GM19351 (cell line): ENCODE results near the gene ADGRG3.

ENCODE experiments used
- ATAC-seq: cut with Tn5 transposase; IDR thresholded peaks from one replicate; pipeline ENCODE4 v1.9.1; 2021; ENCODE audit warnings: mild to moderate bottlenecking, moderate library complexity; ENCODE audit not compliant: unreplicated experiment

ADGRG3 gene

DNA sequence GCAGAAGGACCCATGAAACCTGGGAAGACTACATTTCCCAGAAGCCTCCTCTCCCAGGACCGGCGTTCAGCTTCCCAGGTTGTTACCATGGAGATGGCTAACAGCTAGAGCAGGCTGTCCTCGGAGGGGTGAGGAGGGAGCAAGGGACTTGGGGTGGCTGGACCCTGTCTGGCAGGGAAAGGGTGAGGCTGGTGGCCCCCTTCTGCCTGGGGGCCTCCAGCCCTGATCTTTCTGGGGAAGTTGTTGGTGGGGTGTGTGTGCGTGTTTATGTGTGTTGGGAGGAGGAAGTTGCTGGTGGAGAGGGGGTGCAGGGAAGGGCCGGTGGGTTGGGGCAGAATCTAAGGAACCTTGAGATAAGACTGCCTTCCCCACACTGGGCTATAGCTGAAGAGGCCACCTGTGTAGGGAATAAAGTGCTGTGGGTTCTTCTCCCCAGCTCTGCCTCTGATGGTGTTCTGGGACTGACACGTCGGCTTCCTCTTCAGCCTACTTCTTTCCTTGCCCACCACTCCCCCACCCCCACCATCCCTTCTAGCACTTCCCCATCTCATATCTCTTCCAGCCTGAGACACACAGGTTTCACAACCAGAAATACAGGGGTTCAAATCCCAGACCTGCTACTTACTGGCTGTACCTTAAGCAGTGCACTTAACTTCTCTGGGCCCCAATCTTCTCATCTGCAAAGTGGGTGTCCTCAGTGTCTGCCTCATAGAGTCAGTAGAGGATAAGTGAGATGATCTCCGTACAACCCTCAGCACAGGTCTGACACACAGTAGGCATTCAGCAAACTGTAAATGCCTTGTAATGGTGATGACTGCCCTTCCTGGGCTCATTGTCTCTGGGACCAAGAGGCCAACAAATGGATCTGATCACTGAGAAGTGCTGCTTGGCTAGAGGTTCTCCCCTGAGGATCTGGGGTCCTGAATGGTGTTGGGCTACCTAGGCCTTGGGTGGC lies 26.9 kb downstream of the ADGRG3 start, which contains the start of gene DRC7:
DRC7 (plus strand) TSS at position 82 of the 955 bp plus-strand sequence. CDS start 3,144 bp downstream, outside the sequence.
- ATAC-seq, result no peak

DNA sequence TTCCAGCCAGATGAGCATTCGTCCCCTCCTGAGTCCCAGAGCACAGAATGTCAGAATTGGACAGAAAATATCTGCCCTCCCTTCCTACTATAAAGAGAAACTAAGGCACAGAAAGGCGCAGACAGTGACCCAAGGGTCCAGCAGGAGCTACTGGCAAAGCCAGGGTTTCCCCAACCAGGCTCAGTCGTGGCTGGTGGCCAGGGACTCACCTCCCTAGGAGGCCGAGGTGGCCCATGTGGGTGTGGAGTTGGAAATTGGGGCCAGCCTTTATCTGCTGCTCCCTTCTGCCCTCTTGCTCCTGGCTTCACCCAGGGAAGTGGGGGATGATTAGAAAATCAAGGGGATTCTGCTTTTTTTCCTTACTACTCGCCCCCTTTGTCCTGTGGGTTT lies 27.6 kb downstream of the ADGRG3 start:
- ATAC-seq, result no peak

DNA sequence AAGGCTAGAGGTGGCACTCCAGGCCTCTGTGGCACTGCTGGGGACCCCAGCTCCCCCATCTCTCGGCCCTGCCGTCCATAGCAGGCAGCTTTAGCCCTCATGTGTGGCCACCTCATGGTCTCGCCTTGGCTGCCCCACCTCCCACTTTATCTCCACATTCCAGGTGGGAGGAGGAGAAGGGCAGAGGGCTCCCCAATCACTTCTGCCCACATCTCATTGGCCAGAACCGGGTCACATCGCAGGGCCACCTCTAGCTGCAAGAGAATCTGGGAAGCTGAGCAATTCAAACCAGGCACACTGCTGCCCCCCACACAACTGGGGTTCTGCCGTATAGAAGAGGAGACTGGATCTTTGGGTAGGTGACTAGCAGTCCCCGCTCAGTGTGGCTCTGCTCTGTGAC lies 28.1 kb downstream of the ADGRG3 start:
- no peak for ATAC-seq

DNA sequence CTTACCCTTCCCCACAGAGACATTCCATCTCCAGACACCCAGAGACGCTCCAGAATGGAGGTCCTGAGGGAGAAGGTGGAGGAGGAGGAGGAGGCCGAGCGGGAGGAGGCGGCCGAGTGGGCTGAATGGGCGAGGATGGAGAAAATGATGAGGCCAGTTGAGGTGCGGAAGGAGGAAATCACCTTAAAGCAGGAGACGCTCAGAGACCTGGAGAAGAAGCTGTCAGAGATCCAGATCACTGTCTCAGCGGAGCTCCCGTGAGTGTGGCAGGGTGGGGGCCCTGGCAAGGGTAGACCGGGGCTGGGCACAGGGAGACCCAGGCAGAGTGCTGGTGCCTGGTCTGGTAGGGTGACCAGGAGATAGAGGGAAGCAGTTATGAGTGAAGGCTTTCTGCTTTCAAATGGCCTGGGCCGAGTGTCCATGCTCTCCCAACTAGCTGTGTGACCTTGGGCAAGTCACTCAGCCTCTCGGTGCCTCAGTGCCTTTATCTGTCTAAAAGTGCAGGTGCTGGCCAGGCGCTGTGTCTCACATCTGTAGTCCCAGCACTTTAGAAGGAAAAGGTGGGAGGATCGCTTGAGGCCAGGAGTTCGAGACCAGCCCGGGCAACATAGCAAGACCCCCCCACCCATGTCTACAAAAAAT lies 29.9 kb downstream of the ADGRG3 start:
- ATAC-seq, result no peak

DNA sequence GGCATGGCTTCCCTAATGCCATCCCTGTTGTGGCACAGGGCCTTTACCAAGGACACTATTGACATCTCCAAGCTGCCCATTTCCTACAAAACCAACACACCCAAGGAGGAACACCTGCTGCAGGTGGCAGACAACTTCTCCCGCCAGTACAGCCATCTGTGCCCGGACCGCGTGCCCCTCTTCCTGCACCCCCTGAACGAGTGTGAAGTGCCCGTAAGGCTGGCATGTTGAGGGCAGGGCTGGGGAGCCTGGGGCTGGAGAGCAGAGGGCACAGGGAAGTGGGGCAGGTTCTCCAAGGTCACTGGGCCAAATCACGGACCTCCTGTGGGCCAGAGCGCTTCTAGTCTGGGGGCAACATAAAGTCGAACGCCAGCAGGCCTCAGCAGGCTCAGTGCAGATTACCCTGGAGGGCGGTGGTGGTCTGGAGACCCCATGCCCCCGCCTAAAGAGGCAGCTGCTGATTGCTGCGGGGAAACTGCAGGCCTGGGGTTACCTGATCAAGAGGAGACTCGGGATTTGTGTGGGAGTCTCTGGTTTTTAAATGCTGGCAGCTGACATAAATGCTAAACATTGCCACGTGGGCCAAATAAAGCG lies 30.8 kb downstream of the ADGRG3 start:
- no peak for ATAC-seq

DNA sequence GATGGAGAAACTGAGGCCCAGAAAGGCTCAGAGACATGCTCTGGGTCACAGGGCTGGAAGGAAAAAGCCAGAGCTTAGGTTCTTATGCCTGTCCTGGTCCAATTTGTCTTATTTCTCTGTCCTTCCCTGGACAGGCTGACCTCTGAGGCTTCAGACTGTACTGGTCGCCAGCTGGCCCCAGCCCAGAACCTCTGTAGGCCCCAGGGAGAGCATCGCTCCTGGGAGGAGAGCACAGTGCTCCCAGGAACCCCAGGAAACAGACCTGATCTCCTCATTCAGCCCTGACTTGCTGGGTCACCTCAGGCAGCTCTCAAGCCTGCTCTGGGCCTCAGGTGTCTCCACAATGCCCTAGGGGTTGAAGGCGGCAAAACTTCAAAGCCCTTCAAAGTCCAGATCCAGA lies 31.4 kb downstream of the ADGRG3 start:
- ATAC-seq, result no peak

DNA sequence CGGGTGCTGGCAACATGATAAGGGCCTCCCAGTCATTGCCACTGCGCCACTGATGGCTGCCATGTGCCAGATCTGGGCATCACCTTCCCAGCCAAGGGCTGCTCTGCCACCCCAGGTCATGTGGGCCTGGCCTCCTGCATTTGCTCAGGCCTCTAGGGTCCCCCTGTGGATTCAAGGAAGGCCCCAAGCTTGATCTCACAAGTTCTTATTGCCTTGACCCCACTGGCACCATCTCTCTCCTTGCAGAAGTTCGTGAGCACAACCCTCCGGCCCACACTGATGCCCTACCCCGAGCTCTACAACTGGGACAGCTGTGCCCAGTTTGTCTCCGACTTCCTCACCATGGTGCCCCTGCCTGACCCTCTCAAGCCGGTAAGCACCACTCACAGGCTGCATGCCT lies 31.8 kb downstream of the ADGRG3 start:
- ATAC-seq, result no peak

DNA sequence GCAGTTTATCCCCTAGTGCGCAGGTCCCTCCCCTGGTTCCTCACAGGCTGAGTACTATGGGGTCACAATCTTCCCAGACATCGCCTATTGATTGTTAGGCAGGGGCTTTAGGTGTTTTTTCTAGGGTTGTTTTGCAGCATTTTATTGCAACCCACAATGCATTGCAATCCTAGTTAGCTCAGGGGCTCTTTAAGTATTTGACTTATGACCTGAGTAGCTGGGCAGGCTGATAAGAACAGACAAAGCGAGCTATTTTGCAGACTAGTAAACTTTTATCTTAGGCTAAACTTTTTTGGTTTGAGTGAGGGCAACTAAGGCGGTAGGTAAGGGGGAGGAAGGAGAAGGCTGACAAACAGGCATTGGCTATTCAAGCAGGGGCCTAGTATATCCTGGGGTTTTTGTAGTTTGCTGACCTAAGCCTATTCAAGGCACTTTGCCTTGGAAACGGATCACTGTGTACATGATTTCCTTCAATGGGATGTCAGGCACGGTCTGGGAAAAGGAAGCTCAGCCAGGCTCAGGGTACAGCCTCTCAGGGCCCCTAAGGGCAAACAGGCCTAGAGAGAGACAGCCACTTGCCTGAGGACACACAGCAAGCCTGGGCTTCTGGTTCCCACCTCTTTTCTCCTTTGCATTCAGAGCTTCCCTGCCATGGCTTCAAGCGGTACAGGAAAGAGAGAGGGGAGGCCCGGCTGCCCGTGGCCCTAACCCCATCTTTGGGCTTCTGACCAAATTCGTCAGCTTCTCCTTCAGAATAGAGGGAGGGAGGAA lies 32.9 kb downstream of the ADGRG3 start:
- ATAC-seq, result no peak

DNA sequence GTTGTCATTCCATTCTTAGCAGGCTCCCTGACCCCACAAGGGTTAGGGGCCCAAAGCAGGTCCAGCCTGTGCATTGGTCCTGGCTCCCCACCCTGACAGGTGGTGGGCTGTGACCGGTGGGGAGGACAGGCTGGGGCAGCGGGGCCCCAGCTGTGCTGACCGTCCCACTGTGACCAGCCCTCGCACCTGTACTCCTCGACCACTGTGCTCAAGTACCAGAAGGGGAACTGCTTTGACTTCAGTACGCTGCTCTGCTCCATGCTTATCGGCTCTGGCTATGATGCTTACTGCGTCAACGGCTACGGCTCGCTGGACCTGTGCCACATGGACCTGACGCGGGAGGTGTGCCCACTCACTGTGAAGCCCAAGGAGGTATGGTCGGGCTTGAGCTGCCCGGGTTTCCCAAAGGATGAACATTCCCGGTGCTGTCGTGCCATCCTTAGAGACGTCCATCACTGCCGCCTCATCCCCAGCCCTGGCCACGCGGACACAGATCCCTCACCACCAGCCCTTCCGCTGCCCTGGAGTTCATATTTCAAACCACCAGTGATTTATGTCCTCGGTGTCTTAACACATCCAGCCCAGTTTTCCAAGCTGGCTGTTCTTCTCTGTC lies 33.8 kb downstream of the ADGRG3 start:
- ATAC-seq, result no peak

DNA sequence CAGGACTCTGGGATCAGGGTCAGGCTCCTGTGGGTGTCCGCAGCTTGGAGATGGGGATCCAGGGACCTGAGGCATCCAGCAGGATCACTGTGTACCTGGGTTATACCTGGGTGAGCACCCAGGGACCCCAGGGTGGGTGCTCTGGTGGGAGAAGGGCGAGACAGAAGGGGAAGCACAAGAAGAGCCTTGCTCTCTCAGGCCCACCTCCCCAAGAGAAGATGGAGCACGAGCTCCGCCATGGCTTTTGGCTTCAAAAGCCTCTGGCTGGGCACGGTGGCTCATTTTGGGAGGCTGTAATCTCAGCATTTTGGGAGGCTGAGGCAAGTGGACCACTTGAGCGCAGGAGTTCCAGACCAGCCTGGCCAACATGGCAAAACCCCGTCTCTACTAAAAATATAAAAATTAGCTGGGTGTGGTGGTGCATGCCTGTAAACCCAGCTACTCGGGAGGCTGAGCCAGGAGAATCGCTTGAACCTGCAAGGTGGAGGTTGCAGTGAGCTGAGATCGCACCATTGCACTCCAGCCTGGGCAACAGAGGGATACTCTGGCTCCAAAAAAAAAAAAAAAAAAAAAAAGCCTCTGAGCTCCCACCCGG lies 35.4 kb downstream of the ADGRG3 start:
- ATAC-seq, result no peak

DNA sequence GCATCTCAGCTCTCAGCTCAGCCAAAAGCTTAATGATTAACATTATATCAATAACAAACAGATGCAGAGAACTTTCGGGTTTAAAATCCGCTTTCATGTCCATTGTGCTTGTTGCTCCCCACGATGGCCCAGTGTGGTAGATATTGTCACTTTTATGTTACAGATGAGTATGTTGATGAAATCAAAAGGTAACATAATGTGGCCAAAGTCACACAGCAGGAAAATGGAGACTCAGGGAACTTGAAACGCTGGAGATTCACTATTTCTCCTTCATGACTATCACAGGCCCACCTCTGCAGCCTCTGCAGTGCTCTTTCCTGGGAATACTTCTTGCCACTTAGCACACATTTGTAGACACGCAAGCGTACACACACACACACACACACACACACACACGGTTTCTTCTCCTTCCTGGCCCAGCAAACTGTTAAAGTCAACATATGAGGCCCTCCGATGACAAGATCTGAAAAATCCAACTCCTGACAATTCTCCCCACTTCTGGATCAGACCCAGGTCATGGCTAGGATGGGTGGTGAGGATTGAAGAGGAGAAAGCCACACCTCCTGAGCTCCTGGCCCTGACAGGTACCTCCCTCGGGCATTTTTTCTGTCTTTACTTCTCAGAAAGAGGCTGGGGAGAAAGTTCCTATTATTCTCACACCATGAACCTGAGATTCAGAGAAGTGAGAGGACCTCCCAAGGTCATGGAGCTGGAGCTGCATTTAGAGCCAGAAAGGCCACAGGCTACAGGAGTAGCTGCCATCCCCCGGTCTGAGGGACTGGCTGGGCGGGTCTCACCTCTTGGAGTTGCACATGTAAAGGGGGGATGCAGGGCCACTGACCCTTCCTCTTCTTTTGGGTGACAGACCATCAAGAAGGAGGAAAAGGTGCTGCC lies 36.2 kb downstream of the ADGRG3 start:
- no peak for ATAC-seq

DNA sequence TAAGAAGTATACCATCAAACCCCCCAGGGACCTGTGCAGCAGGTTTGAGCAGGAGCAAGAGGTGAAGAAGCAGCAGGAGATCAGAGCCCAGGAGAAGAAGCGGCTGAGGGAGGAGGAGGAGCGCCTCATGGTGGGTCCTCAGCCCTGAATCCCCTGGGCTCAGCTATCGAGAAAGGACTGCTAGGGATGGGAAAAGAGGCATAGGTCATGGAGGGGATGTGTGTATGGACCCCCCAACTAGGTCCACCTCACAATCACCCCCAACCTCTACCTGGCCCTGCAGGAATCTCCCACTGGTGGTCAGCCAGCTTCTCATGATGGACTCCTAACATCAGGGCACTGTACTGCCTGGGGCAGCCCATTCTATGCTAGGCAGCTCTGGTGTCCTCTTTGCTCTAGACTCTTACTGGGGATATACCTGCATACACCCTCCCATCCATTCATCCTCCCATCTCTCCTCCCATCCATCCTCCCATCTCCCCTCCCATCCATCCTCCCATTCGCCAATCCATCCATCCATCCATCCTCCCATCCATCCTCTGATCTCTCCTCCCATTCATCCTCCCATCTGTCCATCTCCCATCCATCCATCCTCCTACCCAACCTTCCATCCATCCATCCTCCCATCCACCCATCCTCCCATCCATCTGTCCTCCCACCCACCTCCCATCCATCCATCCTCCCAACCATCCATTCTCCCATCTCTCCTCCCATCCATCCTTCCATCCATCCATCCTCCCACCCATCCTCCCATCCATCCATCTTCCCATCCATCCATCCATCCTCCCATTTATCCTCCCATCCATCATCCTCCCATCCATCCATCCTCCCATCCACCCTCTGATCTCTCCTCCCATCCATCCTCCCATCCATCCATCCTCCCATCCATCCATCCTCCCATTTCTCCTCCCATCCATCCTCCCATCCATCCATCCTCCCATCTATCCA lies 37.1 kb downstream of the ADGRG3 start:
- no peak for ATAC-seq

DNA sequence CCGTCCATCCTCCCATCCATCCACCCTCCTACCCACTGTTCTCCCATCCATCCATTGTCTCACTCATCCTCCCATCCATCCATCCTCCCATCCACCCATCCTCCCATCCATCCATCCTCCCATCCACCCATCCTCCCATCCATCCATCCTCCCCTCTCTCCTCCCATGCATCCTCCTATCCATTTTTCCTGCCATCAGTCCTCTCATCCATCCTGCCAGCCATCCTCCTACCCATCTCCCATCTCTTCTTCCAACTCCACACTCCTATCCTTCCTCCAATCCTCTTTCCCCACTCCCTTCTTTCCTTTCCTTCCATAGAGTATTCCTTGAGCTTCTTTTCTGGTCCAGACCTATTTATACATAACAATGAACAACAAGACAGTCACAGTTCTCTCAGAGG lies 38.6 kb downstream of the ADGRG3 start:
- ATAC-seq, result no peak

DNA sequence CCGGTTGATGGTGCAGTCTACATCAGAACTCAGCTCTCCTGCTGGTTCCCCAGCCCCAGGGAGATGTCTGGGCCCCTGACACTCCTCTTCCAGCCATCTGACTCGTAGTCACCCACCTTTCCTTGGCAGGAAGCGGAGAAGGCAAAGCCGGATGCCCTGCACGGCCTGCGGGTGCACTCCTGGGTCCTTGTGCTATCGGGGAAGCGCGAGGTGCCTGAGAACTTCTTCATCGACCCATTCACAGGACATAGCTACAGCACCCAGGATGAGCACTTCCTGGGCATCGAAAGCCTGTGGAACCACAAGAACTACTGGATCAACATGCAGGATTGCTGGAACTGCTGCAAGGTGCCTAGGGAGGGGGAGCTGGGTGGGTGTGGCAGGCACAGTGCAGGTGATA lies 39.2 kb downstream of the ADGRG3 start:
- no peak for ATAC-seq

DNA sequence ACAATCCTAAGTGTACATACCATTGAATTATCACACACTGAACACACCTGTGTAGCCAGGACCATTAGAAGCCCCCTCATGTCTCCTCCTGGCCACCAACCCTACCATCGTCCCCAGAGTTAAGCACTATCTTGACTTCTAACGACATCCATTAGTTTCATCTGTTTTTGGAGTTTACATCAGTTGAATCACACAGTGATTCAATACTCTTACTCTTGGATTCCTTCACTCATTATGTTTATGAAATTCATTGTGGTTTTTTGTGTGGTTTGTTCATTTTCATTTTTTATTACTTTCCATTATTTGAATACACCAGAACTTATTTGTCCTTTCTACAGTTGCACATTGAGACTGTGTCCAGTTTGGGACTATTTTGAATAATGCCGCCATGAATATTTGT lies 40.1 kb downstream of the ADGRG3 start:
- no peak for ATAC-seq

DNA sequence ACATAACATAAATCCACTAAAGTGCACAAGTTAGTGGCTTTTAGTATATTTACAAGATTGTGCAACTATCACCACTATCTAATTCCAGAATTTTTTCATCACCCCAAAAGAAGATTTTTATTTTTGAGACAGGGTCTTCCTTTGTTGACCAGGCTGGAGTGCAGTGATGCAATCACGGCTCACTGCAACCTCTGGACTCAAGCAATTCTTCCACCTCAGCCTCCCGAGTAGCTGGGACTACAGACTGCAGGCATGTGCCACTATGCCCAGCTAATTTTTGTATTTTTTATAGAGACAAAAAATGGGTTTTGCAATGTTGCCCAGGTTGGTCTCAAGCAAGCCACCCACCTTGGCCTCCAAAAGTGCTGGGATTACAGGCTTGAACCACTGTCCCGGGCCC lies 41.6 kb downstream of the ADGRG3 start:
- no peak for ATAC-seq

DNA sequence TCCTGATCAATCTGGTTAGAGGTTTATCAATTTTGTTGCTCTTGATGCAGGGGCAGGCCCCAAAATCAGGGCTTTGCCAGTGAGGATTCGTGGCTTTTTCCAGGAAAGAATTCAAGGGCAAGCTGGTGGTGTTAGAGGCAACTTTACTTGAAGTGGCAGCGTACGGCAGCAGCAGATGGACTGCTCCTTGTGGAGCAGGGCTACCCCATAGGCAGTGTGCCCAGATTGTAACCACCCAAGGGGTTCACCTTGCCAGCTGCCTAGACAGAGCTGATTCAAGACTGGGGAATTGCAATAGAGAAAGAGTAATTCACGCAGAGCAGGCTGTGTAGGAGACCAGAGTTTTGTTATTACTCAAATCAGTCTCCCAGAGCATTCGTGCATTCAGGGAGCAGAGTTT lies 43.2 kb downstream of the ADGRG3 start:
- no peak for ATAC-seq

DNA sequence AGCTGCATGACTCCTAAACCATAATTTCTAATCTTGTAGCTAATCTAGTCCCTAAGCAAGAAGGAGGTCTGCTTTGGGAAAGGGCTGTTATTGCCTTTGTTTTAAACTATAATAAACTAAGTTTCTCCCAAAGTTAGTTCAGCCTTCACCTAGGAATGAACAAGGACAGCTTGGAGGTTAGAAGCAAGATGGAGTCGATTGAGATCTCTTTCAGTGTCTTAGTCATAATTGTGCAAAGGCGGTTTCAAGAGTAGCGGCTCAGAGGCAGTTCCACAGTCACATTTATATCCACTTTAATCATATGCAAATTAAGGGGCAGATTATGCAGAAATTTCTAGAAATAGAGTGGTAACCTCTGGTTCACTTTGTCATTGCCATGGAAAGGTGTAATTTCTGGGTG lies 43.9 kb downstream of the ADGRG3 start:
- no peak for ATAC-seq
